Testis (tissue), 3 donors: ENCODE measurements around the gene DIS3L2. TPM values are rescaled to one million over a fixed set of nuclear protein-coding genes. Genes with fewer than 3 reads are reported as not detected.

Experiments
- DNase-seq: peaks from one replicate; pipeline ENCODE4 v3.0.0-alpha.2; 2019
- H3K27ac ChIP-seq, 2 donors: fragments of 200-600 bp; sonication (generic); one replicate each; pipeline ENCODE4 v1.5.1; 2019
- H3K27me3 ChIP-seq: fragments of 200-600 bp; sonication (generic); one replicate; pipeline ENCODE4 v1.5.1; 2019
- H3K36me3 ChIP-seq: fragments of 200-600 bp; sonication (generic); one replicate; pipeline ENCODE4 v1.5.1; 2017; ENCODE audit warnings: low read depth; ENCODE audit errors: missing control alignments
- H3K4me1 ChIP-seq: fragments of 200-600 bp; sonication (generic); one replicate; pipeline ENCODE4 v1.5.1; 2019
- H3K4me3 ChIP-seq, 2 donors: fragments of 200-600 bp; sonication (generic); one replicate each; pipeline ENCODE4 v1.5.1; 2017 to 2019
- H3K9me3 ChIP-seq: fragments of 200-600 bp; sonication (generic); one replicate; pipeline ENCODE4 v1.5.1; 2017
- POLR2A ChIP-seq: fragments of 450-650 bp; IDR thresholded peaks from one replicate; pipeline ENCODE4 v1.6.1; 2017; ENCODE audit warnings: antibody characterized with exemption, mild to moderate bottlenecking, moderate library complexity
- WGBS, 2 donors: methylation state at CpG; one replicate each; pipeline ENCODE4 v1.1.5; 2018; 5-methylcytosine and 5-hydroxymethylcytosine counted together
- intact Hi-C: fragments of 100-400 bp; cut with DNase I; formaldehyde crosslinking; loops from one replicate; pipeline ENCODE4 v1.15.1; 2023; ENCODE audit warnings: low total_unique reads
- polyA plus RNA-seq: library from polyadenylated mRNA; stranded (reverse); fragments of 350-450 nt; fragmentation: Illumina TruSeq; extraction: RNeasy Lipid Tissue Mini Kit (QIAGEN cat#74804); gene quantifications from one replicate; pipeline ENCODE4 v1.2.3, GENCODE V29; 2014; ENCODE audit warnings: low read depth, low replicate concordance; ENCODE audit not compliant: insufficient read depth
- total RNA-seq, 2 donors: library from RNA; depleted of rRNA; stranded (reverse); fragments of >200 nt; gene quantifications; one replicate each; pipeline ENCODE4 v1.2.3, GENCODE V29; 2016
- TF ChIP-seq, protein P1 (sequence below), 3 experiments: fragments of 450-650 bp in 2 of 3; fragments of 200-600 bp in 1 of 3; sonication (generic) in 1 of 3; IDR thresholded peaks; one replicate each; pipeline ENCODE4 v1.5.1; 2016 to 2019; ENCODE audit warnings: antibody characterized with exemption in 3 of 3, mild to moderate bottlenecking in 2 of 3, moderate library complexity in 1 of 3

Gene DIS3L2
- total and polyA plus RNA-seq, 3 donors from 2014 or later: 32.5 to 80.7 (median 70.4) TPM

DNA sequence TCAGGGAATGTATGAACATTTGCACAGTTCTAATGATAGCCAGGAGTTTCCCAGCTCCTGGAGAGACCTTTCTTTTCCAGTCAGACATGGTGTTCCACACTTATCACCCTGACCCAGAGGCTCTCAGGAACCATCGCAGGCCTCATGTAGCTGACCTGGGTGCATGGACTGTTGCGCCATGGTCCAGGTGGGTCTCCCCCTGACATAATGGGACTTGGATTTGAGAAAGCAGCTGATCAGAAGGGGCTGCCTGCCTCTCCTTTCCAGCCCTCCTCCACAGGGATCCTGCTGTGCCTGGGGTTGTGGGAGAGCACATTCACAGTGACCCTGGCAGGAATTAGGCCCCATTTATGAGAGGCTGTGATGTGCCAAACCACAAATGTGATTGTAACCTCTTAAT, 283.6 kb downstream of the DIS3L2 start:
- no peak overlapping the region for H3K27ac ChIP-seq
- TF ChIP-seq, protein P1, sequence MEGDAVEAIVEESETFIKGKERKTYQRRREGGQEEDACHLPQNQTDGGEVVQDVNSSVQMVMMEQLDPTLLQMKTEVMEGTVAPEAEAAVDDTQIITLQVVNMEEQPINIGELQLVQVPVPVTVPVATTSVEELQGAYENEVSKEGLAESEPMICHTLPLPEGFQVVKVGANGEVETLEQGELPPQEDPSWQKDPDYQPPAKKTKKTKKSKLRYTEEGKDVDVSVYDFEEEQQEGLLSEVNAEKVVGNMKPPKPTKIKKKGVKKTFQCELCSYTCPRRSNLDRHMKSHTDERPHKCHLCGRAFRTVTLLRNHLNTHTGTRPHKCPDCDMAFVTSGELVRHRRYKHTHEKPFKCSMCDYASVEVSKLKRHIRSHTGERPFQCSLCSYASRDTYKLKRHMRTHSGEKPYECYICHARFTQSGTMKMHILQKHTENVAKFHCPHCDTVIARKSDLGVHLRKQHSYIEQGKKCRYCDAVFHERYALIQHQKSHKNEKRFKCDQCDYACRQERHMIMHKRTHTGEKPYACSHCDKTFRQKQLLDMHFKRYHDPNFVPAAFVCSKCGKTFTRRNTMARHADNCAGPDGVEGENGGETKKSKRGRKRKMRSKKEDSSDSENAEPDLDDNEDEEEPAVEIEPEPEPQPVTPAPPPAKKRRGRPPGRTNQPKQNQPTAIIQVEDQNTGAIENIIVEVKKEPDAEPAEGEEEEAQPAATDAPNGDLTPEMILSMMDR (IDR thresholded peaks at IDR 0.05): no peak
- TF ChIP-seq POLR2A: no peak
- H3K36me3 ChIP-seq: no peaks in the 10 kb centered on the region
- intact Hi-C loops: no loop called here
- WGBS, 2 donors: 79 to 81% methylated on average over 2 of the region's 2 CpGs
- H3K4me1 ChIP-seq: peaks cover 3% of the 10 kb centered on the region
- no peak overlapping the region for H3K4me3 ChIP-seq
- H3K27me3 ChIP-seq: no peaks in the 10 kb centered on the region
- no peaks in the 10 kb centered on the region for H3K9me3 ChIP-seq
- DNase-seq: no peak

DNA sequence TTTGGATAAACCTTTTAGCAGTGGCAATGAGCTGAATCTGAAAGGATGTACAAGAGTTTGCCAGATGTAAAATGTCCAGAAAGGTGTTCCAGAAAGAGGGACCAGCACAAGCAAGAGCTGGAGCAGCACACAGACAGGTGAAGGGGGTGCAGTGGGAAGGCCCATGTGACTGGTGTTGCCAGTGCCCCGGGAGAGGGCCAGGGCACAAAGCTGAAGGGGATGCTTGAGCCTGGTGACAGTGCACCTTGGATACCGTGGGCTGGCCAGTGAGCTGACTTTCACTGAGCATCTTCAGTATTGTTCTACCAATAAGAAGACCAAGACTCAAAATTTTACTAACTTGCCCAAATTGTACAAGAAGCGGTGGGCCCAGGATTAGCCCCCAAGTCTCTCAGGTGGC, 284.7 kb downstream of the DIS3L2 start:
- WGBS, 2 donors: 94 to 98% methylated on average over 3 of the region's 3 CpGs
- DNase-seq: no peak

DNA sequence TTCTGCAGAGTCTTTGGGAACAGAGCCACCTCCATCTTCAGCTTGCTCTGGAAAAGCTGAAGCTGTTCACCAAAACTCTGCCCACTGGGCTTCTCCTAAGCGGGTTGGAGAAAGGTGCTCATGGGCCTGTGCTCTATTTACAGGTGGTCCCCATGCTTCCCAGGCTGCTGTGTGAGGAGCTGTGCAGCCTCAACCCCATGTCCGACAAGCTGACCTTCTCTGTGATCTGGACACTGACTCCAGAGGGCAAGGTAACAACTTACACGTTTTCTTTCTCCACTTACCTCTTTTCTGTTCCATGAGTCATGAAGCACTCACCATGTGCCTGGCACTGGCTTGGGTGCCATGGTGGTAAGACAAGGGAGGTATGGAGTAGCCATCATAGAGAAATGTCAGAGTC, 287.6 kb downstream of the DIS3L2 start:
- Histone ChIP-seq H3K27me3 (no peaks in the 10 kb centered on the region), H3K4me3 (no peak overlapping the region), H3K27ac (no peak overlapping the region), H3K9me3 (no peaks in the 10 kb centered on the region), H3K4me1 (no peaks in the 10 kb centered on the region), H3K36me3 (no peaks in the 10 kb centered on the region)
- DNase-seq: no peak
- intact Hi-C loops: no loop called here
- 92 to 96% methylated on average over 3 of the region's 3 CpGs for WGBS, 2 donors
- no peak for TF ChIP-seq POLR2A
- TF ChIP-seq, protein P1 (IDR thresholded peaks at IDR 0.05): no peak

More for the DNA sequence above, 284.7 kb downstream of the DIS3L2 start:
- Histone ChIP-seq H3K9me3 (no peaks in the 10 kb centered on the region), H3K4me3 (no peak overlapping the region), H3K27ac (no peak overlapping the region), H3K27me3 (no peaks in the 10 kb centered on the region), H3K4me1 (peaks cover under 1% of the 10 kb centered on the region), H3K36me3 (no peaks in the 10 kb centered on the region)
- TF ChIP-seq POLR2A: no peak
- TF ChIP-seq, protein P1 (IDR thresholded peaks at IDR 0.05): no peak
- intact Hi-C loops: no loop called here

DNA sequence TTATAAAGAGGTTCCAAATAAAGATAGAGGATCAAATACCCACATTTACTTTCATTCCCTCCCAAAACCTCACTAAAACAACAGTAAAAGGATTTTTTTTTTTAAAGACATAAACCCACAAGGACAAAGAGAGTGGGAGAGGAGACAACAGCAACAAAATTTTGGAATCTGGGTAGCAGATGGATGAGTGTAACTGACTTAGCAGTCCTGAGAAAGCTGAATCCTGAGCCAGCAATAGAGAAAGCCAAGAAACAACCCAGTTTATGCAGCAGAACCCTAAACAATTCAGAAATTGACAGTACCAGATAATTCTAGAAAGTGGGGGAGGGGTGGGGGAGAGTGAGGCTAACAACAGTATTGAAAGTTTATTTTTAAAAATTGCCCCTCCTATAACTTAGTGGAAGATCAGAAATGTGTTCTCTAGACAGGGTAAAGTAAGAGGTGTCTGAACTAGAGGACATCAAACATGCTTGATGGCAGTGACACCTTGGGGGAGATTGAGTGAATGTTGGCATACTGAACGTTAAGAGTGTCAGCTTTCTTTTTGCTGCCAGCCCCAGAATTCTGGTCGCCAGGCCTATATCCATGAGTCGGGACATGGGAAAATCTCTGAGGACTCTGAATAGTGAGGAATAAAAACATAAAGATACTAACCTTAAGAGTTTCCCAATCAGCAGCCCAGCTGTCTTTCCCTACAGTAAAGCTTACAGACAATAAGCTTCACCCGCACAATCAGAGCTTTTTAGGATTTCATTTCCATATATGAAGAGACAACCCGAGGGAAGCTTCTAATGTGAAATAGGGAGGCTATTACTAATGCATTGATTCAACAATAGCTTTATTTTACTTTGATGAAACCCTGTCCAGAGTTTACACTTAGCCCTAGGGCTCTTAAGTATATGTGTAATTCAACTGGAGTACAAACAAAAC, 289.0 kb downstream of the DIS3L2 start:
- no peaks in the 10 kb centered on the region for H3K36me3 ChIP-seq
- no peak for TF ChIP-seq POLR2A
- TF ChIP-seq, protein P1 (IDR thresholded peaks at IDR 0.05): no peak
- 84 to 88% methylated on average over 5 of the region's 5 CpGs for WGBS, 2 donors
- no peaks in the 10 kb centered on the region for H3K9me3 ChIP-seq
- H3K27ac ChIP-seq: no peak overlapping the region
- intact Hi-C loops: no loop called here
- H3K4me3 ChIP-seq: no peak overlapping the region
- no peaks in the 10 kb centered on the region for H3K4me1 ChIP-seq
- no peaks in the 10 kb centered on the region for H3K27me3 ChIP-seq
- no peak for DNase-seq
